NCI-H510A (cell line): ENCODE results near the gene PARD3B.

Source experiments
- DNase-seq: peaks from one replicate; lab custom pipeline; 2025; lab: John Stamatoyannopoulos, UW

The PARD3B gene

DNA sequence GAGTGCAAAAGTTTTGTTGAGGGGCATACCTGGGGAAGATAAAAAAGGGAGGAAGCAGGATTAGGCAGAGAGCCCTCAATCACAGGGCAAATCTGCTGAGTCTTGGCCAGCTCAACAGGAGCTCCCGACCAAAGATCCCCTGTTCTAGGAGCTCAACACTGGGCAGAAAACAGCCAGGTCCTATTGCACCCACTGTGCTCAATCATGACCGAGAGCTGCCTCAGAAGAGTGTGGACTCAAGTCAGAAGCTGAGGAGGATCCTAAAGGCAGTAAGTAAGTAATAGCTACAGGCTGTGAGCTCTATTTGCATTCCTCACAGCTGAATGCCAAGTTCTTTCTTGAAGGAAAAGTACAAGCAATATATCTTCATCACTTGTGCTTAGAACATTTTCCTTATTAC is 802.6 kb downstream of the PARD3B start:
- DNase-seq: no peak

DNA sequence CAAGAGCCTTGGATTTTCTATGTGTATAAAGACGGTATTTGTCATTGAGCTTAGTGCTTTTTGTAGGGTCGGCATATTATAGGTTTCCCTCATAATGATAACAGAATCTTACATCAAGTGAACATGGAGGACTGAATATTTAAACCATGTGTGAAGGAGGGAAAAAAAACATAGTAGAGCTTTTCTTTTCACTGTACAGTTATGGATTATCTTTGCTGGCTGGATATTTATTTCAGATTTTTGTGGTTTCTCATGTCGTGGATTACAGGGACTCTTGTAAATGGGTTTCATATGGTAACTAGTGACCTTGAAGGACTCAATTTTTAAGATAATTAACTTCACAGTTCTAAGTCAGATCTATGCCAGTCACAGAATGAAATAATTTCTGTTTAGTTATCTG is 806.8 kb downstream of the PARD3B start:
- no peak for DNase-seq

DNA sequence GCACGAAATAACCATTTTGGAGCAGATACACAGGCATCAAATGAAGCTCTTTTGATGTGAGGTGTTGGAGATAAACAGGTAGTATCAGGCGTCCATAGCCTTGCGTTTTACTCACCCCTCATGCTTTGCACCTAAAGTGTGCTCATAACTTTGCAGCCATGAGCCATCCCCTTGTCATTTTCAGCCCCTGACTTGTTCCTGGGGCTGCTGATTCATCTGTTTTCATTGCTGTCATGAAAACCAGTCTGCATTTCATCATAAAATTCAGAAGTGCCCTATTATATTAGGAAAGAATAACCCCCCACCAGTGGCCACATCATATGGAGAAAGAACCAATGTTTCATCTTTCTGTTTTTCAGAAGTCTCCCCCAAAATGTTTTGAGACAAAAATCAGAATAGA is 807.3 kb downstream of the PARD3B start:
- no peak for DNase-seq

DNA sequence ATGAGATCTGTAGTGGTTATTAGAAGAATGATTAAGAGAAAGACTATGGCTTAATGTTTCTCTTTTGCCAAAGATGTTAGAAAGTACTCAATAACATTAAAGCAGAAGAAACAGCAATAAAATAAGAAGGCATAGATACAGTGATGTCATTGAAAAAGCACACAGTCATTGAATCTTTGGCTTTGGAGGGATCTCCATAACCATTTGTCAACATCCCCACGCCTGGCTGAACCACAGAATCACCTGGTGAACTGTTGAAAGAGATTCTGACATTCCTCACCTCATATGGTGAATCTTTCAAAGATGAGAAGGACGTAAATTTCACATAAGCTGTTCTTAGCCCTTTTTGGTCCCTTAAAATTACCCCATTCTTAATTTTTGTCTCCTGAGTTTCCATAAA is 812.5 kb downstream of the PARD3B start:
- DNase-seq: no peak

DNA sequence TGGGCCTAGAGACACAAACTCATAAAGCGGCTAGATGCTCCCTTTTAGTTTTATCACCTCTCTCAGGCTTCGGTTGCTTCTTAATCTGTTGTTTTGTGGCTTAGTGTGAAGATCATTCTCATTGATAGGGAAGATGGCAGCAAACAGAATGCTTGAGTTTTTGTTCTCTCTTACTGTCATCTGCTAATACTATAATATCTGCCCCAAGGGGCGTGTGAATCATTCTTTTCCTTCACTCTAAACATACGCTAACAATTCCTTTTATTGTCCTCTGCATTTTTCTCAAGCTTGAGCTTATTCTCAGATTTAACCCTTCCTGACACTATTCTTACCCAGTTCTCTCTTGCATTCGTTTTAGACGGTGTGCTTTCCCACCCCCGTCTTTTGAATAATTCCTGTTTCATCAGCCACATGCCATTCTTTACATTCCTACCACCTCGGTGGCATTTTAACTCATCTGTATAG is 813.1 kb downstream of the PARD3B start:
- no peak for DNase-seq

DNA sequence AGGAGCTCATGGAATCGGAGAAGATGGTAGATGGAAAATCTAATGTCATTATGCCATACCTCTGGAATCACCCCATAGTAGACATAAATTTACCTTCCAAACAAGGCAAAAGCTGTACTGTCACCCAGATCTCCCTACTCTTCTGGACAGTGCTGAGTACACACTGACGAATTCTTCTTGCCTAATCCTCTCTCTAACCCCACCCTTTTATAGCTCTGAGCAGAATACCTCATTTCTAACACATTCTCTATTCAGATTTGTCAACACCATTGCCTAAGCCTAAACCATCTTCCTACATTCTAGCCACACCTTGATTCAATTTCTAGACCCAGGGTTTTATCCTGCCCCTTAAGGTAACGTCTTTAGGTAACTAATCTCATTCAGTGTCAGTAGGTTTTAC is 816.0 kb downstream of the PARD3B start:
- DNase-seq: no peak

DNA sequence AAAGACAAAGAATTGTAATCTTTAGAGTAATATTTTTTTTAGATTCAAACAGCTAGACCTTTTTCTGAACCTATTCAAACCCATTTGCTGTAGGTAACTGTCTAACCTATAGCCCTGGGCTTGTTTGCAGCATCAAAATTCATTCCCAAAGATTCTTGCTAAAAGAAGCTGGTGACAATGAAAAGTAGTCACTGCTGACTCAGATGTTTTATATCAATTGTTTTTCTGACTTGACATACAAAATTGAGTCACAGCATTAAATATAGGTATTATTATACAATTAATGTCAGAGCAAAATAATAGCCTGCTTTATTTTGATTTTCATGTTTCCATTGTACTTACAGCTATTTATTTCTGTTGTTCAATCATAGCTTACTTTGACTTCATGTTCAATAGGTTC is 816.7 kb downstream of the PARD3B start:
- no peak for DNase-seq

DNA sequence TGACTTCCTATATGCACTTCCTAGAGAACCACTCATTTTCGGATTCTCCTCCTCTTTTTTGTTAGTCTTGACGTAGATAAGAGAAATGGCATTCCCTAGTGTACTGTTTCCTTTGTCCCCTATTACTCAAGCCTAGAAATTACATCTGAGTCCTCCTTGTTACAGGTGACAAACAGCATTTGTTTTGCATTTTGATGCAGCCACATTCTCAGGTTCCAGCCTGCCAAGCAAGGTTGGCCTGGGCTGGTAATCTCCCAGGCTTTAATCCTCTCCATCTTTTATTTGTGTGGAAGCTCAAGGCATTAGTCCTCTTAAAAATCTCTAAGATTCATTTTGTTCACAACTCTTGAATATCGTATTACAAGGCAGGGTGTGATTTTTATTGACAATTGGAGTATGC is 819.0 kb downstream of the PARD3B start:
- DNase-seq: no peak

DNA sequence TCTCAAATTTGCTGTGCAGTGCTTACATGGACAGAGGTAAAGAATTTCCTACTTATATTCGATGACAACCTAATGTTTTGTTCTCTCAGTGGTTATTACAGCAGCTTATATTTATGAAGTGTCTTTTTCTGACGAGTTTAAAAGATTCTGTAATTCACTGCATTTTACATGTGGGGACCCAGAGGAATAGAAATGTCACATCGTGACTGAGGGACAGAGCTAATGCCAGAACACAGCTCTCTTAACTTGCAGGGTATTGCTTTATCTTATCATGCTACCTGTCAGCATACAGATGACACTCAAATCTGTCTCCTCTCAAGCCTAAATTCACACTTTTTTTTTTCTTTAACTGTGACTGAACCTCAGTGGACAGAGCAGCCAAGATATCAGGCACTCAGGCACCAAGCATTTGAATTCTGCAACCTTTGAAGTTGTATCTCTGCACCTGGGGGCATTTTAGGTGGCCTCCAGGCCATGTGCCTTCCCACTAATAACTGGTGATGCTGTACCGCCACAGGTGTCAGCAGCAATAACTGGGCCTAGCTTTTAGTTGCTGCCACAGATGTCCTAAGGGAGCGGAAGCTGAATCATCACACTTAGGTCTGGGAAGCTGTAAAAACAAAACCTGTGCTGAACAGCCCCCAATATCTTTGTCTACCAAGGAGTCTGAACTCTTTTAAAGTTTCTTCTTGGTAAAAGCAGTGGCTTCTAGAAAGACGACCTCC is 821.2 kb downstream of the PARD3B start:
- DNase-seq: no peak

DNA sequence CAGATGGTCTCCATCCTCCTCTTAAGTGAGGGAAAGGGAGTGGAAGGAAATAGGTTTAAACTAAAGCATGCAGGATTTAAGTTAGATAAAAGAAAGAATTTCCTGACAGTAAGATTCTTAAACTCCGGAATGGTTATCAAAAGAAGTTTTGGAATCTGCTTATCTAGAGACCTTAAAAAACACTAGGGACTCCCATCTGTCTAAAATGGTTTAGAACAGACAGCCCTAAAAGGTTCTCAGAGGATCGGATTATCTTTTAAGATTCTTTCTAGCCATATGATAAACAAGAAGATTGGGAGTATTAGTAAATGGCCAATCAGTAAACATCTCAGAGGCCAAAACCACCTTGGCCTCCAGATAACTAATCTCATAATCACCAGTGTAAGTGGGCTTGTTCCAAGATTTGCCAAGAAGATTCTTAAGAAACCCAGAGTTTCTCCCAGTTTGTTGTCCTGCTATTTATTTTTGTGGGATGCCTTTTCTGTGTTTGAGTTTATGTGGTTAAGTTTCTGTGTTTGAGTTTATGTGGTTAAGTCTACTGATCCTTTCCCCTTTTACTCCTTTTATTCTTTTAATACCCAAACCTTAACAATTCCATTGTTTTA is 822.2 kb downstream of the PARD3B start:
- no peak for DNase-seq

DNA sequence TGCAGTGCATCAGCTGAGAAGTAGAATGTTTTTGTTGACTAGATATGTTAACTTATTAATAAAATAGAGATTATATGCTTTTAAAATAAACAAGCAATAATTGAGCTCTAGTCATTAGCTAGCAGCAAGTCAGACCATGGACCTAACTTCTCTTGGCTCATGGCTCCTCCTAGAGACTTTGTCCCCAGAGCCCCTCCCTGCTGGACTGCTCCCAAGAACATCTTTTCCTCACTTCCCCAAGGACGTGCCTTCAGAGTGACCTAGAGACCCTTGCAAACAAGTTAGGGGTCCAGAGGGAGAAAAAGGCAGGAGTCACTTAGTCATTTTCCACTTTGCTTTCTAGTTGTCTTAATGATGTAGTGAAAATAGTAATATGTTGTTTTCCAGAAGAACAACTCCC is 824.5 kb downstream of the PARD3B start:
- DNase-seq: no peak

DNA sequence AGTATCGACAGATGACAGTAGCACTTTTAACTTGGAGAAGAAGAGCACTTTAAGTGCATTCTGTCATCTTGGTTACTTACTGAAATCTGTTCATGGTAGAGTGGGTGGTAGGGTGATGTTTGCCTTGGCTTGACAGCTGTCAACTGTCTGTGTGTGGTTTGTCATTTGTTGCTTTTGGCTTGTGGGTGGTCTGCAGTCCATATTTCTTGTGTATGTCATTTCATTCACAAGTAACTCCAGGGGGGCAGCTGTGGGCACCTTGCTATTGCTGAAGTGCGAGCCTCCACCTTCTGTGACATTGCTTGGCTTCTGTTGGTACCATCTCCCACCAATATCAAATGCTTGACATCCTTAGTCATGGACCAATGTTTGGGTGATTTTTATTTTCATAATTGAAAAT is 825.5 kb downstream of the PARD3B start:
- no peak for DNase-seq

DNA sequence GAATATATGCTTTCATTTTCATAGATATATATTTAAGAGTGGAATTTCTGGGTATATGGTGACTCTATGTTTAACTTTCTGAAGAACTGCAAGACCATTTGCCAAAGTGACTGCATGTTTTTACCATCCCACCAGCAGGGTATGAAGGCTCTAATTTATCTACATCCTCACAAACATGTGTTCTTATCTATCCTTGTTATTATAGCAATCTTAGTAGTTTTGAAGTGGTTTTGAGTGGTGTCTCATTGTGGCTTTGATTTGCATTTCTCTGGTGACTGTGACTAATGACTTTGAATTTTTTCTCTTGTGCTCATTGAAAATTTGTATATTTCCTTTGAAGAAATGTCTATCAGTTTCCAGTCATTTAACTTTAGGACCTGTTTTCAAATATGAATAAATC is 826.9 kb downstream of the PARD3B start:
- DNase-seq: no peak

DNA sequence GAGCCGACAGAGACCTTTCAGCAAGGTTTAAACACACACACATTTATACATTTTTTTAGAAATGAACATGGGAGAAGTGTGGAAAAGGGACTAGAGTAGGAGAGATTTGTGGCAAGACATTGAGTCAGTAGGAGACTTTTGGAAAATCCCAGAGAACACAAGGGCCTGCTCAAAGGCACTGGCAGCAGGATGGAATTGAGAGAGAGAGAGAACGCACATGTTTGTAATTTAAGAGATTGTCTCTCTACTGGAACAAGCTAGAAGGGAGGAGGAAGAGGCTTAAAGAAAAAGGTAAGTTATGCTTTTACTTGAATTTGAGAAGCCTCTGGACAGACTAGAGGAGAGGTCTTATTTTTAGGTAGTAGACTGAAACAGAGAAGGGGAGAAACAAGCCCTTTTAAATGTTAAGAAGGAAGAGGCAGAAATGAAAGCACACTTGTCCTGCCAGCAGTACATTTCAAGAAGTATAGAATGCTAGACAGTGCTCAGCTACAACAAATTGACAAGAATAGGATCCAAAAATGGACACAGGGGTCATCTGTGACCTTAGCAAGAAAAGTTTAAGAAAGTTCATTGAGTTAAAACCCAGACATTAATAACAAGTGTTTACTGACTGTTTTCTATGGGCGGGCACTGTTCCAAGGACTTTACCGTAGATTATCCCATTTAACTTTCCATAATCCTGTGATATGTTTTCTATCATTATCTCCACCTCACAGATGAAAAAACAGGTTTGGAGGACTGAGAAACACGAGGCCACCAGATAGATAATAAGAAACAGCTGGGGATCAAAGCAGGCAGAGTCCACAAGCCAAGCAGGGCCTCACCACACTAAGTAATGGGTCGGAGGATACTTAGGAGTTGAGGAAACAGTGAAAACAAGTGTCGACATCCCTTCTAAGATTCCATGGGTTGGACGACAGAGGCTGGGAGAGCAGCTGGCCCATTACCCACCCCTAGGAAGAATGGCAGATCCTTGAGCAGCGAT is 830.5 kb downstream of the PARD3B start:
- DNase-seq: no peak

DNA sequence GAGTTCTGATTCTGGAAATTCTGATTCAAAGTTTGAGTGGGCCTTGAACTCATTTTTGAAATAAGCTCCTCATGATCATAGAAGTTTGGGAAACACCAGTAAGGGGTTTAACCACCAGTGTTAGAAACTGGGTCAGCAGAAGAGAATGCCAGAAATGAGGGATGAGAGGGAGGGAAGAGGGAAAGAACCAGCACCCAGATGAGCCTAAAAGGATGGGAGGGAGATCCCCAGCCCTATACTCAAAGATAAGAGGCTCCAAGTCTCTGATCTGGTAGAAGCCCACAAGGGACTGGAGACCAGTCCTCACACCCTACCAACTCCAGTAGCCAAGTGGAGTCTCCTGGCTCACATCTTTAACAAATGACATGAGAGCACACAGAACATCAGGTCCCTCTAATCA is 832.0 kb downstream of the PARD3B start:
- DNase-seq: no peak

DNA sequence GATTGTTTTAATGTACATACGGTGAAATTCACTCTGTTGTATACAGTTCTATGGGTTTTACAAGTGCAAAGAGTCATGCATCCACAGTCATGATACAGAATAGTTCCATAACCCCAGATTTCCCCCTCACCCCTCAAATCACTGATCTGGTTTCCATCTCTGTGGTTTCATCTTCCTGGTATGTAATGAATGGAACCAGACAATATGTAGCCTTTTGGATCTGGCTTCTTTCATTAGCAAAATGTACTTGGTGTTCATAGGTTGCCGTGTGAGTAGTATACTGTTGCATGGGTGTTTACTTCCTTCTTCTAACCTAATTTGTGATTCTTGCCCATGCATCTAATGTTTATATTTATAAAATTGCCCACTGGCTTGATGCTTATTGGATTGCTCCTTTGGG is 838.3 kb downstream of the PARD3B start:
- no peak for DNase-seq

DNA sequence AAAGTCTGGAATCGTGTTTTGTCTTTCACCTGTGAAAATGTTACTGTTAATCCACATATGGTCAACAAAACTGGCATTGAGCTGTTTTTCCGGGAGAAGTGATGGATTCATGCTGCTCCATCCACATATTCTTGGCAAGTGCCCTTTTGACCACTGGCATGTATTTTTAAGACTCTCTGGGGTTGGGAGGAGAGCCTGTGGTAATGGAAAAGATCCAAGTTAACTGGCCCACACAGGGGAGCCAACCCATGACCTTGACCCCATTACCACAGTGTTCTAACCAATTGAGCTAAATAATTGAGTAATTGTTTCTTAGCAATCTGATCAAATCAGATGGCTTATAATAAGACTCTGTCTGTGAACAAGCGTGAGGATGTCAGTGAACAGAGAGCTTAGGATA is 840.8 kb downstream of the PARD3B start:
- DNase-seq: no peak

DNA sequence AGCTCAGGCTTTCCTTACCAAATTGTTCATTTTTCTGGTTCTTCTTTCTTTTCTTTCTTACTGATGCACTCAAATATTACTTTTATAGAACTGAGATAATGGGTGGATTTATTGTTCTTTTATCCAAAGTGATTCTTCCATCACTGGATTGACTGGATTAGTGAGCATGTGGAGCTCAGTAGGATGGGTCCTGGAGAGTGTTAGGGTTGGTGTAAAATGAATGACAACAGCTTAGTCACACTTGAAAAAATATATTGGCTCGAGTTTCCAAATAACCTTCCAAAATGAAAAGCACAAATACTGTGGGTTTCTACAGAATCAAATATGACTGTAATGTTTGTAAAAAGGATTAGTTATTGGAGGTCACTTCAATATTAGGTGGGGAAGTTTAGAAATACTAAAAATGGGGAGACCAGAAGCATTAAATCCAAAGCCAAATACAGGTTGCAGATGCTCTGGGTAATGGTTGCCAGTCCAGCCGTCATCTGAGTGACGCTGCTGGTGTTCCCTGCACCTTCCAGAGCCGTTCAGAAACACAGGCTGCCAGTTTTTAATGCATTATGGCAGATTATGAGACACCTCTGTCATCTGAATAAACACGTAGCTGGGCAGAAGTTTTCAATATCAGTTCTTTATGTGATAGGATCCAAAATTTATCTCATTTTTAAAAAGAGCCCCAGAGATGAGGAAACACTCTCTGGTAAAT is 842.2 kb downstream of the PARD3B start:
- DNase-seq: no peak

DNA sequence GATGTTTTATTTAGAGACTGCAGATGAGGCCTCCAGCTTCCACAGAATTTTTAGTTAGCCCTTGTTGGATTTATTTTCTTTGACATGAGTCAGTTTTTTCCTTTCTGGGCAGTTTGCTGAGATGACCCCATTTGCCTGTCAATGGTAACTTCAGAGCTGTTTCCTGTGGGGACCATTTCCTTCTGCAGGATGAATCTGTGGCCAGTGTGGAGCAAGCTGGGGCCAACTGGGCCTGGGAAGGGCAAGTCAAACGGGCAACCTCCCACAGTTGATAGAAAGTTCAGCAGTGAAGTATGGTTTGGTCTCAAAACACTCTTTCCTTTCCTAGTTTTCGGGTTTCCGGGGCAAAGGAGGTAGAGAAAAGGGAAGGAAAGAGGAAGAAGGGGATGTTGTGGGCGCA is 845.6 kb downstream of the PARD3B start:
- DNase-seq: no peak

DNA sequence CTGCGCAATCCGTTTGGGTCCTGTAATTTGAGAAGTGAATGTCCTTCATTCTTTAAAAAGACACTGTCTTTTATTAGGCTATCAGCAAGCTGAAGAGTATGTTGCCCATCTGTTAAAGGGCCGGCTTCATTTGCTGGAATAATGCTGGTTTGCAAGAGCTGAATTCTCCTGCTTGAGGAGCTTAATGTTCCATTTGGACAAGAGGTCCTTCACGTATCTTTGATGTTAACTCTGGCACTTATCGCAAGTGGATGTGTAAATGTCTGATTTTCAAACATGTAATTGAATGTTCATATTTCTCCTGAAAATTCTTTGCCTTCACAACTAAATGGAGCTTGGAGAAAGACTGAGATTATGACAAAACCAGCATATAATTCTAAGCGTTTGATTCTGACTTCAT is 856.2 kb downstream of the PARD3B start:
- DNase-seq: no peak

DNA sequence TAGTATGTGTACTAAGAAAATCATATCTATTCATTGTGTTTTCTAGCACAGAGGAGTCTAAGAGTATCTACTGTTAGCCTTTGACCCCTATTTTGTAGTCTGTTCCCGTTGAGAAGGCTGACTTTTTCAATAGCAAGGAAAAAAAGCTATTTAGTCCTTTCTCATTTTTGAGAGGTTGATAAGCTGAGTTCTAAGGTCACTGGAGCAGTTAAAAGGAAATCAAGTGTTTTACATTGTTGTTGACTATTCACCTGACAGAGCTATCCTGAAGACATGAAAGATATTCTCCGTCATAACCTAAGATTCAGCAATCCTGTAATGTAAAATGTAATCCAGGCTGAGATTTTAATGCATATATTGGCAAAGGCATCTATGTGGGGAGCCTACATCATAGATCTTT is 856.7 kb downstream of the PARD3B start:
- DNase-seq: no peak

DNA sequence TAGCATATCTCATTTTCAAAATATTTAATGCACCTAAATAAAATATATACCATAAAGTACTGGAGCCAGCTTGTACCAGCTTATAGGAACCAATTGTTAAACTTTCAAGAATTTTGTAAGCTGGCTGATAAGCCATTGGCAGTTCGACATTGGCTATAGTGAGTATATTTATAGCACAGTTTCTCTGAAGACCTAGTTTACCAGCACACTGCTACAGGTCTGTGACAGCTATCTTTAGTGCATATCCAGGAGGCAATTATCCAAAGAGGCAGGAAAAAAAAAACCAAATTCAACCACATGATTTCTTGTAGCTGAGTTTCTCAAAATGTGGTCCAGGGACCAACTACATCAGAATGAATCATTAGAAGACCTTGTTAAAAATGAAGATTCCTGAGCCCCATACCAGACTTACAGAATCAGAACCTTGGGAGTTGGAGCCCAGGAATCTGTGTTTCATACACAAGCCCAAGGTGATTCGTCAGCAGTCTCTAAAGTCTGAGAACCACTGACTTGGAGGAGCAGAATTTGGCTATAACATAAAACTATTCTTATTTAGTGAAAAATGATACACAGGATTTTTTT is 858.1 kb downstream of the PARD3B start:
- no peak for DNase-seq
